Embryonic facial prominence (tissue), 1 donor: ENCODE data around the gene LIMS4.
"Not testable (repeated sequence)": the region's sequence is repeated elsewhere in the genome, so short reads cannot be mapped to it uniquely, and the experiment has no call there.

ENCODE experiments used
- DNase-seq: peaks from one replicate; pipeline ENCODE4 v3.0.0-alpha.2; 2016; ENCODE audit errors: extremely low spot score

LIMS4 gene

DNA sequence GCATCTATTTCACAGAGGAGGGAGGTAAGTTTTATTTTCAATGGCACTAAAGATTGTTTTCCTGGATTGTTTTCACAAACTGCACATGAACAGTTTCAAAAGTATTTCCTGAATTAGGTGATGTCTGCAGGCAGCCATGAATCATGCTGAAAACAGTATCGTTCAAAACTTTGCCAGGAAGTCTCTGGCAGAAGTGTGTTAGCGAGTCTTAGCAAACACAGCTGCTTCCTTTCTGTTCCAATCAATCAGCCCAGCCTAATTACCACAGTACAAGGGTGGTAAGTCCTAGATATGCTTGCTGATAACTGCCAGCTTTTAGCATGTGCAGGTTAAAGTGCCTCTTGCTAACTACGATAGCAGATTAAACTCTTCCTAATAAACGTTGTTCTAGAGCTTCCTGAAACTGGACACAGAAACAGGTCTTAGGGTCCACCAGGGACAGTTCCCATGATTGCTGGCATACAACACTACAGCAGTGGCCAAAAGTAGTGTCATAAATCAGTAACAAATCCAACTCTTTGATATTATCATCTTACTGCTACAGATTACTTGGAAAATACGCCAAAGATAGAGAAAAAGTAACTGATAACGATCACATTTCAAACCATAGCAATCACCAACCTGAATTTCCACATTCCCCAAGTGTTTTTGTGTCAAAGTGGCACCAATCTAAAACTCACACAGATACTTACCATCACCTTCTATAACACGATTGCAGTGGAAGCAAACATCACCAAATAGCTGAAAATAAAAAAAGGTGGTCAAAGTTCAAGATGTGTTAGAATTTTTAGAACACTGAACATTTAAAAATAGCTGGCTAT lies 23.3 kb downstream of the LIMS4 start:
- DNase-seq, result not testable (repeated sequence)

DNA sequence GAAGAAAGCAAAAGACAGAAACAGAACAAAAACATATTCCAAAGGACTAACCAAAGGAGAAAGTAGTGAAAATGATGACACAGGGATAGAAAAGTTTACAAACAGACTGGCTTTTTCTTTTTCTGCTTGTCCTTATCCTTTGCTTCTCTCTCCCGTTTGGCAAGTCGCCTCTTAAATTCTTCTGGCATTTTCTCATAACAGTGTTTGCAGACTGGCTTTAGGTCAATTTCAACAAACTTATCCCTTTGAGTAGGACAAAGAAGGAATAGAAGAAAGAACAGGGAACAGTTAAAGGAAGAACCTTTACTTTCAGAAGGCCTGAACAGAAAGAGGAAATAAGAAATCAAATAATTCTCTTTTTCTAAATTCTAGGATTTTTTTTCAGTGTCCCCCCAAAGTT lies 26.0 kb downstream of the LIMS4 start:
- not testable (repeated sequence) for DNase-seq

DNA sequence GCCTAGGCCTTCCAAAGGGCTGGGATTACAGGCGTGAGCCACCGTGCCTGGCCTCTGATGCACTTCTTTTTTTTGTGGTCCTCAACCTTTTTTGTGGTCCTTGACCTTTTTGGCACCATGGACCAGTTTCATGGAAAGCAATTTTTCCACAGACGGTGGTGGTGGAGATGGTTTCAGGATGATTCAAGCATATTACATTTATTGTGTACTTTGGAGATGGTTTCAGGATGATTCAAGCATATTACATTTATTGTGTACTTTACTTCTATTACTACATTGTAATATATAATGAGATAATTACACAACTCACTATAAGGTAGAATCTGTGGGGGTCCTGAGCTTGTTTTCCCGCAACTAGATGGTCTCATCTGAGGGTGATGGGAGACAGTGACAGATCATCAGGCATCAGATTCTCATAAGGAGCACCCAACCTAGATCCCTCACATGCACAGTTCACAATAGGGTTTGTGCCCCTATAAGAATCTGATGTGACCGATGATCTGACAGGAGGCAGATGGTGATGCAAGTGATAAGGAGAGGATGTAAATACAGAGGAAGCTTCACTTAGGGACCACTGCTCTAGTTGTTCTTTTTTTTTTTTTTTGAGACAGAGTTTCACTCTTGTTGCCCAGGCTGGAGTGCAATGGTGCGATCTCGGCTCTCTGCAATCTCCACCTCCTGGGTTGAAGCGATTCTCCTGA lies 29.2 kb downstream of the LIMS4 start:
- not testable (repeated sequence) for DNase-seq

DNA sequence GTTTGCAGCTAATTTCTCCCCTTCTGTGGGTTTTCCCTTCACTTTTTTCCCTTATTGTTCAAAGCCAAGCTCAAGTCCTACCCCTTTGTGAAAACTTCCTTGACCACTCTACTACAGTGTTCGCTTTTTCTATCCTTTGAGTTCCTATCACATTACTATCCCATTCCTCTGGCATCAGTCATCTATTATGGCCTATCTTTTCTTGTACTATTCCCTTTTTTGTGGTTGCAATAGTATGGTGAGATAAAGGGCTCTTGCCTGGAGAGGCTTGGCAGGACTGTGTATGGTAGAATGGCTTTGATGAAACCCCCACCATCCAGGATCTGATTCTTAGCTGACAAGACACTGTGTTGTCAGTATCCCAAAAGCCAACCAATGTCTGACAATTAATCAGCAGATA lies 30.7 kb downstream of the LIMS4 start:
- DNase-seq, result not testable (repeated sequence)

DNA sequence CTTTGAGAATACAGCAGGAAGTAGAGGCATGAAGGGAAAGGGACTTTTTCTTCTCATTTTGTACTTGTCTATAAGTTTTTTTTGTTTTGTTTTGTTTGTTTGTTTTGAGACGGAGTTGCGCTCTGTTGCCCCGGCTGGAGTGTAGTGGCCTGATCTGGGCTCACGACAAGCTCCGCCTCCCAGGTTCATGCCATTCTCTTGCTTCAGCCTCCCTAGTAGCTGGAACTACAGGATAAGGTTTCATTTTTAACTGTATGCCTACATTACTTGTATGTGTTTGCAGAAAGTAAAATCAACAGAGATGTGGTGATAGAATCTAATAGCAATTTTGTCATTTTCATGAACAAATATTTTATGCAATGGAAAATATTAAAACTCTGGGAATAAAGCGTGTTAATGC lies 38.1 kb downstream of the LIMS4 start:
- DNase-seq, result not testable (repeated sequence)

DNA sequence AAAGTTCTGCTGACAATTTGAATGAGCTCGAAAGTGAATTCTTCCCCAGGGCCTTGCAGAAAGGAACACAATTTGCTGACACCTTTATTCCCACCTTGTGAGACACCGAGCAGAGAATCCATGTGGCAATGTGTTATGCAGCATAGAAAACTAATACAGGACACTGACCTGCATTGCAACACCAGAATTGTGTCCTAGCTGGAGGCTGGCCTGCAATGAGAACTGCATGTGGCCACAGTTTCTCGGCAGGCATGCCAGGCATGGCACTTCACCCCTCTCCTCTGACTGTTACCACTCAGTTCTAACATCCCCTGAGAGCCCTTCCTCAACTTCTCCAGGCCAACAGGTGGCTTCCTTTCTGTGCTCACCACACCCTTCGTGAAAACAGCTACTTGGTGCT lies 46.9 kb downstream of the LIMS4 start:
- not testable (repeated sequence) for DNase-seq

DNA sequence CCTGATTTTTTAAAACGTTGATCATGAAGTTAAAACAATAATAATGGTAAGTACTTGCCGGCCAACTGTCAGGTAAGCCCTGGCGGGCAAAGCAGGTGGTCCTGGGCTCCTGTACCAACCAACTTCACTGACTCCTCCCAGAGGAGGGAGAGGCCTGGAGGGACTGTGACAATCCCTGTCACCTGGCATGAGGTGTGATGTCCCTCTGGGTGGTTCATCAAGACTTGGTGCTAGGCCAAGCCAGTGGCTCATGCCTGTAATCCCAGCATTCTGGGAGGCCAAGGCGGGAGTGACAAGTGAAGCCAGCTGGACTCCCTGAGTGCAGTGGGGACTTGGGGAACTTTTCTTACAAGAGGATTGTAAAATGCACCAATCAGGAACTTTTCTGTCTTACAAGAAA lies 48.2 kb downstream of the LIMS4 start:
- DNase-seq, result not testable (repeated sequence)

DNA sequence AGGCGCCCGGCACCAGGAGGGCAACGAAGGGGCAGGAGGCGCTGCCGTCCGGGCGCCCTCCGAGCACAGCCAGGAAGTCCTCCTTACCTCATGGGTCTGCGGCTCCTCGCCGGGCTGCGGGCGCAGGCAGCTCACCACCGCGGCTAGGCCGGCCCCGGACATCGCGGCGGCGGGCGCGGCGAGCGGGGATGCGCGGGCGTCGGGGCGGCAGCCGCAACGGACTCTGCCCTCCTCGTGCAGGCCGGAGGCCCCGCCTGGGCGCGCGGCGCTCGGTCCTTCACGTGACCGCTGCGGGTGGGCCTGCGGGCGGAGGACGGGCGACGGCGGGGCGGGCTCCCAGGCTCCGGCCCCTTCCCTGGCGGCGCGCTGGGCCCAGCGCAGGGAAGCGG lies 49.0 kb downstream of the LIMS4 start:
- DNase-seq, result not testable (repeated sequence)

DNA sequence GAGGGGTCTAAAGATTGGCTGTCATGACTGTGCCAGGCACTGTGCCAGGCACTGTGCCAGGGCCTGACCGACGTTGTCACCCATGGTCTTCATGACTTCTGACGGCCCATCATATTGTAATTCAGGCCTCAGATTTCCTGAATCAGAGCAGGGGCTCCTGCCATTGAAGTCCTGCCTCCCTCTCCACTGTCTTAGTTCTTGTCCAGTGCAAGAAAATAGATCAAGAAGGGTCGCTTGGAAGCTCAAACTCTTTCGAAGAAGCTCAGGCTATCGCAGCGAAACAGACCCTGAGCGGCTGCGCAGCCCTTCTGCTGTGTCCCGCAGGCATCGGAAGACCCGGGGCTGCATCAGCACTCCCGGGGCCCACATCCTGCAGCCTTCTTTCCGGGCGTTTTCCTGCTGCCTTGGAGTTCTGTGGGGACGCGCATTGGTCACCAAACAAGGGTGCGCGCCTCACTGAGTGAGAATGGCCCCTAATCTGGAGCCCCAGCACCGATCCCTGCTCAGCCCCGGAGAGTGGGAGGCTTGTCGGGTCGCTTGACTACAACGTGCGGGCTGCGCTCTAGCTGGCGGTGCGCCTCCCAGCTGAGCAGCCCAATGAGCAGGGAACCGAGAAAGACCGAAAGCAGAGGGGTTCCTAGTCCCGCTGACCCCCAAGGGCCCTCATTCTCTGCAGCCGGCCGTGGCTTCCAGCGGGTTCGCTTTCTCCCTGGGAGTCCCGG lies 49.6 kb downstream of the LIMS4 start:
- DNase-seq, result not testable (repeated sequence)

DNA sequence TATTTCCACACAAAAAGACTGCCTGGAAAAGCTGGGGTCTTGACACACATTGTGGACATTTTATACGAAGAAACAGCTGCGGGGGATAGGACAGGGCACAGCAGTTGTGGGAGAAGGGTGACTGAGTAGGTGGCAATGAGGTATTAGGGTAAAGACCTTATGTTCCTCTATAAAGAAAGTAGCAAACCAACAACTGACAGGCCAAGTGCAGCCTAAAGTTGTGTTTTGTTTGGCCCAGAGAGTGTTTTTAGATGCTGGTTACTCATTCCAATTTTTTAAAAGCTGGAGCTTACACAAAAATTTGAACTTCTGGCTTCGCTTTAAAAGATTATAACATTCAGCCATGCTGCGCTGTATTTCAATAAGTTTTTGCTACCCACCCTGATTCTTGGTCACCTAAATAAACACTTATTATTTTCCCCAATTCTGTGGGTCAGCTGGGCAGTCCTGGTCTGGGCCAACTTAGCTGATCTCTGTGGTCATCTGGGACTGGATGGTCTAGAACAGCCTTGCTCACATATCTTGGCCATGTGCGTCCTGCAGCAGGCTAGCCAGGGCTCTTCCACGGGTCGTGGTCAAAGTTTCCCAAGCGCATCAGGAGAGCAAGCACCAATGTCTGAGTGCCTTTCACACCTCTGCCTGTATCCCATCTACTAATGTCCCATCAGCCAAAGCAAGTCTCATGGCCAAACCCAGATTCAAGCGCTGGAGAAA lies 51.8 kb downstream of the LIMS4 start:
- DNase-seq, result not testable (repeated sequence)

DNA sequence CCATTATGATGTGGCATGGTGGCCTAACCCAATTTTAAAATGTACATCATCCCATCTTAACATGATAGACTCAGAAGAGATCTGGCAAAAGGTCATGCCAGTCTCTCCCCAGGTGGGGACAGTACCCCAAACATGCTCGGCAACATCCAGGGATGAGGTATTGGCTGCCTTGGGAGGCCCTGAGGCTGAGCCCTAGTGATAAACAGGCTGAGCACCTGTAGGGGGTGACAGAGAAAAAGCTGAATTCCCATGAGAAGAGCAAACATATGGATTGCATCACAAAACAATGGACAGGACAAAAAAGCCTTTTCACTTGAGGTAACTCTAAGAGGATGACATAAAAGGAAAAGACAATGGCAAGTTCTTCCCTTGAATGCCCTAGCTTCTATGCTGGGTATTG lies 65.5 kb downstream of the LIMS4 start:
- DNase-seq, result not testable (repeated sequence)

DNA sequence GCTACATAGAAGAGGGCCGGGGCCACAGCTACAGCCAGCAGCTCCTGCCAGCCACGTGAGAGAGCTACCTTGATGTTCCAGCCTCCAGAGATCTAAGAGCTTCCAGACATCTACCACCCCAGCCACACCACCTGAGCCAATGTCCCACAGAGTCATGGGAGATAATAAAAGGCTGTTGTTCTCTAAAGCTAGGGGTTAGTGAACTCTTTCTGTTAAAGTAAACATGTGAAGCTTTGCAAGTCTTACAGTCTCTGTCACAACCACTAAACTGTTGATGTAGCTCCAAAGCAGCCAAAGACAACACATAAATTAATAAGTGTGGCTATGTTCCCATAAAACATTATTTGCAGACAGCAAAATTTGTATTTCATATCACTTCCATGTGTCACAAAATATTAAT lies 67.6 kb downstream of the LIMS4 start:
- DNase-seq, result not testable (repeated sequence)

DNA sequence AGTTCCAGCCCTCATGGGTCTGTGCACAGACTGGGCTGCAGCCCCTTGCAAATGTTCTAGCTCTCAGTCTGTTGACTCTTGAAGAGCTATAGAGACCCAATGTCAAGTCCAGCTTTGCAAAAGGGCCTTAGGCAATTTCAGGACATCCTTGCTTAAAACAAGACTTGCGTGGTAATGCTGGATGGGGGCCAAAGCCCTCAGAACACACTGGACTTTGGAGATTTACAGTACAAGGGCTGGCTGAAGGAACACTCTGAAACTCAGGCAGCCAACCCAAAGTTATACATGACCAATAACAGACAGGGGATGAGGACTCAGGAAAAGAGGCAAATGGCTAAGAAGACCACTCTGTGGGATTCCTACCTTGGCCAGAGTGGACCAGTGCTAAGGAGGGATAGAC lies 68.4 kb downstream of the LIMS4 start:
- not testable (repeated sequence) for DNase-seq

DNA sequence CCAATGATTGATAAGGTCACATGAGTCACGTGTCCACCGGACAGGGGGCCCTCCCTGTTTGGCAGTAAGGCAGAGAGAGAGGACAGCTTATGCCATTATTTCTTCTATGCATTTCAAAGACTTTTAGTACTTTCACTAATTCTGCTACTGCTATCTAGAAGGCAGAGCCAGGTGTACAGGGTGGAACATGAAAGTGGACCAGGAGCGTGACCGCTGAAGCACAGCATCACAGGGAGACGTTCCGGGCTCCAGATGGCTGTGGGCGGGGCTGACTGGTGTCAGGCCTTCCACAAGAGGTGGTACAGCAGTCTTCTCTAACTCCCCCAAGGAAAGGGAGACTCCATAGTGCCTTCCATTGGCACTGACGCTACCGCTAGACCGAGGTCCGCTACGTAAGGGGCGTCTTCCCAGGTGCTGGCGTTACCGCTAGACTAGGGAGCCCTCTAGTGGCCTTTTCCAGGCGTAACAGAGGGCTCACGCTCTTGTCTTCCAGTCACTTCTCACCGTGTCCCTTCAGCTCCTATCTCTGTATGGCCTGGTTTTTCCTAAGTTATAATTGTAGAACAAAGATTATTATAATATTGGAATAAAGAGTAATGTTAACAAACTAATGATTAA lies 71.5 kb downstream of the LIMS4 start:
- not testable (repeated sequence) for DNase-seq

DNA sequence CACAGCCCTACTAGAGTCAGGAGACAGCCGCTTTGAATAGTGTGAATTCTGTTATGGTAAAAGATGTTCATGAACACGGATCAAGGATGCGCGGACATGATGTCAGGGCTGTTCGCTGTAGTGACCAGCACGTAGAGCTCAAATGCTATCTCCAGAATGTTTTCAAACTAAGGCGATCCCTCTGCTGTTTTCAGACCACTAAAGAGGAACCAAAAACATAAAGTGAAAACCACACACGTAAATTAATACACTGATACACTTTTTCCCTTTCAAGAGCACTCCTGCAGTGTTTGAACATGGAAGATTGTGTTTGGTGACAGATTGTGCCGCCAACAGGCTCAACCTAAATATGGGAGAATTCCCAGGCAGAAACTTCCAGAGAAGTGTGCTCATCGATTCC lies 73.2 kb downstream of the LIMS4 start:
- not testable (repeated sequence) for DNase-seq

DNA sequence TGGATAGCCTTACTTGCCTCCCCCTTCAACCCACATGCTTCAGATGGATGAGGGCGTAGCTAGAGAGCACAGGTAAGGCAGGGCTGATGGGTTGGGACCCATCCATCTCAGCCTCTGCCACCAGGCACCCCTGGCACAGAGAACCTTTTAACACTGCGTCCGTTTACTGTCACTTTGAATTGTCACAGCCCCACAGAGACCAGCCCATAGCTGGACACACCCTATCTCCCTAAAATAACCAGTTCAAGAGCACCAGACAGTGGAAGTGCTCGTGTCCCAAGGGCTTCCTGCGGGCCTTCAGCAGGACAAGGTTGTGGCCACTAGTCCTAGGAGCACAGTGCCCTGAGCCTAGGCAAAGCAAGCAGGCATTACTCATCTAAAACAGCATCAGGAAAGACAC lies 76.6 kb downstream of the LIMS4 start:
- DNase-seq, result not testable (repeated sequence)
